Mesendoderm (in vitro differentiated cells): ENCODE measurements around the gene EXT2.

ENCODE experiments used
- DNase-seq: peaks from one replicate; pipeline ENCODE4 v3.0.0; 2013
- H2AK5ac ChIP-seq: 2 replicates; pipeline ENCODE4 v1.6.1; 2013; ENCODE audit warnings: low read length, inconsistent platforms
- H2BK120ac ChIP-seq: 2 replicates; pipeline ENCODE4 v1.6.1; 2013; ENCODE audit warnings: low read depth, mild to moderate bottlenecking, low read length, moderate library complexity, mixed read lengths
- H2BK15ac ChIP-seq: replicated peaks from 2 replicates; pipeline ENCODE4 v1.6.1; 2013; ENCODE audit warnings: low read depth, mild to moderate bottlenecking, moderate library complexity
- H2BK5ac ChIP-seq: 2 replicates; pipeline ENCODE4 v1.6.1; 2013; ENCODE audit warnings: low read length, inconsistent platforms
- H3K18ac ChIP-seq: 2 replicates; pipeline ENCODE4 v1.6.1; 2013; ENCODE audit warnings: mild to moderate bottlenecking, low read length, mixed read lengths
- H3K23ac ChIP-seq: one replicate; pipeline ENCODE4 v1.6.1; 2013; ENCODE audit warnings: low read length
- H3K27ac ChIP-seq: 2 replicates; pipeline ENCODE4 v1.5.1; 2013; ENCODE audit warnings: low read depth, mild to moderate bottlenecking, inconsistent platforms, low read length, moderate library complexity
- H3K27me3 ChIP-seq: 2 replicates; pipeline ENCODE4 v1.6.1; 2013; ENCODE audit warnings: low read length, control low read depth, mild to moderate bottlenecking, inconsistent platforms; ENCODE audit not compliant: insufficient read depth, poor library complexity
- H3K36me3 ChIP-seq: 2 replicates; pipeline ENCODE4 v1.6.1; 2013; ENCODE audit warnings: low read length, inconsistent platforms; ENCODE audit not compliant: control insufficient read depth, insufficient read depth
- H3K4ac ChIP-seq: one replicate; pipeline ENCODE4 v1.6.1; 2013; ENCODE audit warnings: low read depth, mild to moderate bottlenecking, low read length, moderate library complexity
- H3K4me1 ChIP-seq: 2 replicates; pipeline ENCODE4 v1.6.1; 2013; ENCODE audit warnings: low read depth, low read length, inconsistent platforms; ENCODE audit not compliant: control insufficient read depth
- H3K4me2 ChIP-seq: 2 replicates; pipeline ENCODE4 v1.6.1; 2013; ENCODE audit warnings: low read length
- H3K4me3 ChIP-seq: 2 replicates; pipeline ENCODE4 v1.5.1; 2013; ENCODE audit warnings: mild to moderate bottlenecking, low read length
- H3K56ac ChIP-seq: one replicate; pipeline ENCODE4 v1.6.1; 2013; ENCODE audit warnings: low read length
- H3K79me1 ChIP-seq: 2 replicates; pipeline ENCODE4 v1.6.1; 2013; ENCODE audit warnings: low read length, inconsistent platforms
- H3K79me2 ChIP-seq: 2 replicates; pipeline ENCODE4 v1.6.1; 2013; ENCODE audit warnings: mild to moderate bottlenecking, low read length; ENCODE audit not compliant: control insufficient read depth, insufficient read depth
- H3K9ac ChIP-seq: 2 replicates; pipeline ENCODE4 v1.6.1; 2013; ENCODE audit warnings: low read length, inconsistent platforms
- H4K5ac ChIP-seq: one replicate; pipeline ENCODE4 v1.6.1; 2013; ENCODE audit warnings: low read length
- H4K8ac ChIP-seq: one replicate; pipeline ENCODE4 v1.6.1; 2013; ENCODE audit warnings: low read depth, mild to moderate bottlenecking, control low read depth, low read length, moderate library complexity
- WGBS: extraction: QIAGEN DNeasy Blood & Tissue Kit; methylation state at CpG from one replicate; pipeline ENCODE4 v1.1.7; 2013; ENCODE audit warnings: low lambda C conversion rate, missing lambda C conversion rate; ENCODE audit not compliant: insufficient coverage; ENCODE audit errors: extremely low coverage; 5-methylcytosine and 5-hydroxymethylcytosine counted together

EXT2 gene

DNA sequence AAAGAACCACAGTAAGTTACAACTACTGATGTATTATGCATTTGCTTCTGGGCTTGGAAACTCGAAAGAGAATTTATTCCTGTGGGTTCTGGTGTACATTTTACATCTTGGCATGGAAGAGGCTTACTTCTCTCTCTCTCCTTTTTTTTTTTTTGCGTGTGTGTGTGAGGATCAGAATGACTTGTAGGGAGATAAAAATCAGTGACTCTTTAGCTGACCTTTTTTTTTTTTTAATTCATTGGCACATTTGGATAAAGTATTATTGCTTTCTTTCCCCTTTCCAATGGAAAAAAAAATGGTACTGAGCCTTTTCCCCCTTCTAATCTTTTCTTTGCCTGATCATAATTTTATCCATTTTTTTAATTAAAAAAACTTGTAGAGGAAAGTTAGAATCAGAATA lies 43.5 kb downstream of the EXT2 start:
- Histone ChIP-seq H3K79me2 (no peaks in the 10 kb centered on the region), H3K36me3 (no peaks in the 10 kb centered on the region), H2BK5ac (no peak overlapping the region), H3K4me3 (no peak overlapping the region), H3K18ac (no peak overlapping the region), H3K27me3 (no peaks in the 10 kb centered on the region), H4K8ac (no peak overlapping the region), H3K27ac (no peak overlapping the region), H3K23ac (no peak overlapping the region), H4K5ac (no peak overlapping the region), H3K56ac (no peak overlapping the region), H3K4ac (no peak overlapping the region), H2BK120ac (no peak overlapping the region), H3K4me2 (no peak overlapping the region), H3K4me1 (peaks cover 2% of the 10 kb centered on the region), H3K79me1 (no peaks in the 10 kb centered on the region), H2BK15ac (no peak overlapping the region), H3K9ac (no peak overlapping the region), H2AK5ac (no peak overlapping the region)
- no peak for DNase-seq
- no CpG with 5 or more reads among the region's 2 CpGs for WGBS

DNA sequence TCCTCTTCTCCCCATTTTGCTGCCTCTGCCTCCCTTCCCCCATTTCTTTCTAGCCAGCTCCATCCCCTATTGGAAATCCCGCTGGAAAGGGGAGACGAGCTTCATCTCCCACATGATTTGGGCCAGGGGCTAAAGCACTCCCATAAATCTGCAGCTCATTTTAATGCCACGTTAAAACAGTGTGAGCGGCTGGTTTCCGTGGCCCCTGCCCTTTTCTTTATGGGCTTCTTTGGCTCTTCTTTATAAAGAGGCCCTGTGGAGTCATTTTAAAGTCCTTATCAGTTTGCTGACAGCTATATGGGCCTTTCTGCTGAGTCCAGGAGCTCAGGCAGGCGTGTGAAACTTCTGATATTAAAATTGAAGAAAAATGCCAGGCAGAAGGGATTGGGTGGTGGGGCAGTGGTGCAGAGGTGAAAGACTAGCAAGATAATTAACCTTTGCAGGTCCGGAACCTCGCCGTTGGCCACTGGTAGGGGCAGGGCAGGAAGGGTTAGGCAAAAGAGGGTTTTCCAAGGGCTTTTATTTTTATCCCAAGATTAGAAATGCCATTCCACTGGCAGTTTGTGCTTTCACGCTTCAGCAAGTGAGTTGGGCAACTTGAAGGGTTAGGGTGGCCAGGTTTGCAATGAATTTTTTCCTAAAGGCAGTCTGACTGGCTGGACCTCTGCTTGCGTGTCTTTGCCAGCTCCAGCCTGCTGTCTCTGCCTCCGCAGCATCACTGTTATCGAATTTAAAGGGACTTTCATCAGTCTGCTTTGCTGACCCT lies 44.3 kb downstream of the EXT2 start:
- Histone ChIP-seq H3K4me3 (no peak overlapping the region), H3K27ac (no peak overlapping the region), H3K4me1 (no peaks in the 10 kb centered on the region), H3K4me2 (no peak overlapping the region), H4K8ac (no peak overlapping the region), H3K27me3 (no peaks in the 10 kb centered on the region), H2AK5ac (no peak overlapping the region), H3K23ac (no peak overlapping the region), H3K4ac (no peak overlapping the region), H3K36me3 (no peaks in the 10 kb centered on the region), H3K9ac (no peak overlapping the region), H3K18ac (no peak overlapping the region), H3K56ac (no peak overlapping the region), H2BK15ac (no peak overlapping the region), H3K79me2 (no peaks in the 10 kb centered on the region), H2BK5ac (no peak overlapping the region), H2BK120ac (no peak overlapping the region), H3K79me1 (no peaks in the 10 kb centered on the region), H4K5ac (no peak overlapping the region)
- no peak for DNase-seq
- no CpG with 5 or more reads among the region's 13 CpGs for WGBS

DNA sequence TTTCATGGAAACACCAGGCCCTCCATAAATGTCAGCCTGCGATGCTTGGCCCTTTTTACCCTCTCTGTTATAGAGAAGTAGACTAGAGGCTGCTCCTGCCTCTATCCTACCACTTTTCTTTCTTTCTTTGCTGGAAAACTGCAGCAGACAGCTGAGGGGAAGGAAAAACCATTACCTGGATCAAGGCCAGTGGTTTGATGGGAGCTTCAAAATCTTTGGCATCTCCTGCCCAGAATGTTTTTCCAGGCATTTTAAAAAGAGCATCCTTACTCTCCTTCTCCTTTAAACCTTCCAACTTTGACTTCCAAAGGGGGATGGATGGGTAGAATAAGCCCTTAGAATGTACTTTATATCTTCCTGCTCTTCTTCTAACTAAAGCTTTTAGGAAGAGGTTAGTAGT lies 44.9 kb downstream of the EXT2 start:
- no peaks in the 10 kb centered on the region for H3K79me2 ChIP-seq
- no peak overlapping the region for H3K18ac ChIP-seq
- H3K4me3 ChIP-seq: no peak overlapping the region
- H2BK5ac ChIP-seq: no peak overlapping the region
- H3K9ac ChIP-seq: no peak overlapping the region
- no CpG with 5 or more reads among the region's 1 CpG for WGBS
- no peak overlapping the region for H2BK120ac ChIP-seq
- no peak overlapping the region for H4K5ac ChIP-seq
- DNase-seq: no peak
- no peaks in the 10 kb centered on the region for H3K27me3 ChIP-seq
- H3K27ac ChIP-seq: no peak overlapping the region
- H3K79me1 ChIP-seq: no peaks in the 10 kb centered on the region
- H2AK5ac ChIP-seq: no peak overlapping the region
- no peak overlapping the region for H3K56ac ChIP-seq
- no peaks in the 10 kb centered on the region for H3K4me1 ChIP-seq
- H3K4me2 ChIP-seq: no peak overlapping the region
- H3K4ac ChIP-seq: no peak overlapping the region
- no peak overlapping the region for H2BK15ac ChIP-seq
- H3K36me3 ChIP-seq: no peaks in the 10 kb centered on the region
- no peak overlapping the region for H4K8ac ChIP-seq
- H3K23ac ChIP-seq: no peak overlapping the region

DNA sequence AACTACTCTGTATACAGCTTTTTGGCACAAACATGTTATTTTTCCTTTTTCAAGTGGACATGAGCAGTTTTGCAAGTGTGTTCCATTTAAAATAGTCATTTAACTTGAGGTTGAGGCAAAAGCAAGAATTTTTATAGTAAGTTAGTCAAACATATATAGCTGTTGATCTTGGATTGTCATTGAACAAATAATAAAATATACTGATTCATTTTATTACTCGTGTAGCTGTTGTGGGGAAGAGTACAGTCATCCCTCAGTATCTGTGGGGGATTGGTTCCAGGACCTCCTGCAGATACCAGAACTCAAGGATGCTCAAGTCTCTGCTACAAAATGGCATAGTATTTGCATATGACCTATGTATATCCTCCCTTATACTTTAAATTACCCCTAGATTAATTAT lies 45.3 kb downstream of the EXT2 start:
- H3K27ac ChIP-seq: no peak overlapping the region
- H3K56ac ChIP-seq: no peak overlapping the region
- H3K4ac ChIP-seq: no peak overlapping the region
- no peak for DNase-seq
- H2BK120ac ChIP-seq: no peak overlapping the region
- H3K79me1 ChIP-seq: no peaks in the 10 kb centered on the region
- no peak overlapping the region for H3K9ac ChIP-seq
- no peak overlapping the region for H3K4me2 ChIP-seq
- no peak overlapping the region for H3K23ac ChIP-seq
- no peak overlapping the region for H3K4me3 ChIP-seq
- H3K36me3 ChIP-seq: no peaks in the 10 kb centered on the region
- H2BK15ac ChIP-seq: no peak overlapping the region
- H4K8ac ChIP-seq: no peak overlapping the region
- H3K18ac ChIP-seq: no peak overlapping the region
- no peak overlapping the region for H2BK5ac ChIP-seq
- H3K27me3 ChIP-seq: no peaks in the 10 kb centered on the region
- H3K4me1 ChIP-seq: no peaks in the 10 kb centered on the region
- H2AK5ac ChIP-seq: no peak overlapping the region
- no peak overlapping the region for H4K5ac ChIP-seq
- H3K79me2 ChIP-seq: no peaks in the 10 kb centered on the region
- WGBS: no CpG with 5 or more reads among the region's 1 CpG

DNA sequence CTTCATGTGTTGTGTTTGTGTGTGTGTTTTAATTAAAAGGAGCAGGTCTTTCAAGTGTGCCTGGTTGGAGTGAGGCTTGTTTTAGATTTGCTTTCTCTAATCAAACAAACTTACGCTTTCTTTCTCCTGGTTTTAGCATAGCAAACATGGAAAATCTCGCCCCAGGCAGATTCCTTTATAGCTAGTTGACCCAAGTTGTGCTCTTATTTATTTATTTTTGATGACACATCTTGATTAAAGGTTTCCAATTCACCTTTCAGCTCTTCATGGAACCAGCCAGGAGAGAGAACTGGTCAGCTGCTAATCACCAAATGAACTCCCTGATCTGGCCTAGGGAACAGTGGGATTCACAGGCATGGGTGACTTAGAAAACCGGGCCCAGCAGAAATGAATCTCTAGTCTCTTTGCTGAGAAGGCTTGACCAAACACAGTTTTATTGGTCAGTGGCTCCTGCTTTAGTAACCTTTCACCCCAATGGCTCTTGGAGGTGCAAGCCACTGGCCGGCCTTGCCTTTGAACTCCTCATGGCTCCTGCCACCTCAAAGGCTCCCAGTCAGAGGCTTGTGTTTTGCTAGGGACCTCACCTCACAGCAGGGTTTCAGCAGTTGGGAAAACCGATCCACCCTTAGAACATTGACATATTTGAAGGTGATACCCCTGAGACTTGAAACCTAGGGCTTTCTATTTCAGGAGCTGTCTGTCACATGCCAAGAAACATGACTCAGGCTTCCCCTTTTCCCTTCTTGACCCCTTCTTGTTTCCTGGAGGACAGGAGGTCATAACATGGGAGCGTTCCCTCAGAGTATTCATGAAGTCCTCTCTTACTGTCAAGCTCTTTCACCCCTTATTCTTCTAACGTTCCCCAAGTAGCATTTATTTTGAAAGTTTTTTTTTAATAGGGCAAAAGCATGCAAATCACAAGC lies 48.8 kb downstream of the EXT2 start:
- H3K4me1 ChIP-seq: no peaks in the 10 kb centered on the region
- H3K4me3 ChIP-seq: no peak overlapping the region
- no peaks in the 10 kb centered on the region for H3K36me3 ChIP-seq
- no peak for DNase-seq
- no peak overlapping the region for H2AK5ac ChIP-seq
- H3K18ac ChIP-seq: no peak overlapping the region
- H3K79me1 ChIP-seq: no peaks in the 10 kb centered on the region
- H3K27ac ChIP-seq: no peak overlapping the region
- H3K56ac ChIP-seq: no peak overlapping the region
- no peak overlapping the region for H2BK120ac ChIP-seq
- no peak overlapping the region for H4K5ac ChIP-seq
- no peak overlapping the region for H2BK5ac ChIP-seq
- no peak overlapping the region for H4K8ac ChIP-seq
- H3K4ac ChIP-seq: no peak overlapping the region
- no CpG with 5 or more reads among the region's 7 CpGs for WGBS
- no peak overlapping the region for H3K9ac ChIP-seq
- no peak overlapping the region for H2BK15ac ChIP-seq
- H3K4me2 ChIP-seq: no peak overlapping the region
- no peaks in the 10 kb centered on the region for H3K79me2 ChIP-seq
- H3K27me3 ChIP-seq: no peaks in the 10 kb centered on the region
- H3K23ac ChIP-seq: no peak overlapping the region
